Activated CD8-positive, alpha-beta memory T cell treated with anti-CD3 and anti-CD28 coated beads, Interleukin-2, amount 10 ng/mL, durations not matched to agents 7 days and 5 days (primary cell): ENCODE data around the gene TMEM150B. TPM values are rescaled to one million over a fixed set of nuclear protein-coding genes. Genes with fewer than 3 reads are reported as not detected.
A peak's percentile ranks its signal among the peaks of the same experiment; 100 is the strongest.

ENCODE experiments used
- ATAC-seq: fragments of 150-1000 bp; cut with Tn5 transposase; one replicate; pipeline ENCODE4 v1.10.0; 2021; ENCODE audit warnings: moderate library complexity
- CTCF ChIA-PET: fragments of 350-600 bp; sonication (Branson Sonifier 250); formaldehyde crosslinking; loops from one replicate; lab custom pipeline; 2021; ENCODE audit warnings: antibody characterized with exemption; lab: Charles Lee
- DNase-seq: peaks from one replicate; pipeline ENCODE4 v3.0.0-alpha.2; 2020
- H3K27ac Mint-ChIP-seq: one replicate; pipeline ENCODE4 v1.8.0; 2021; ENCODE audit warnings: mild to moderate bottlenecking, mixed read lengths
- H3K27me3 Mint-ChIP-seq: one replicate; pipeline ENCODE4 v1.8.0; 2021; ENCODE audit warnings: mixed read lengths
- H3K36me3 Mint-ChIP-seq: one replicate; pipeline ENCODE4 v1.8.0; 2021; ENCODE audit warnings: mild to moderate bottlenecking, mixed read lengths
- H3K4me1 Mint-ChIP-seq: one replicate; pipeline ENCODE4 v1.8.0; 2021; ENCODE audit warnings: mixed read lengths
- H3K4me3 Mint-ChIP-seq: one replicate; pipeline ENCODE4 v1.8.0; 2021; ENCODE audit warnings: mild to moderate bottlenecking, moderate library complexity, mixed read lengths
- H3K9me3 Mint-ChIP-seq: one replicate; pipeline ENCODE4 v1.8.0; 2022; ENCODE audit warnings: low read depth, mixed read lengths
- total RNA-seq, 2 experiments: library from RNA; stranded (reverse); gene quantifications; one replicate each; pipeline ENCODE4 v1.2.3, GENCODE V29; 2021

TMEM150B gene
- total RNA-seq, 2 experiments from 2014 or later: 1.2 to 2.4 TPM

DNA sequence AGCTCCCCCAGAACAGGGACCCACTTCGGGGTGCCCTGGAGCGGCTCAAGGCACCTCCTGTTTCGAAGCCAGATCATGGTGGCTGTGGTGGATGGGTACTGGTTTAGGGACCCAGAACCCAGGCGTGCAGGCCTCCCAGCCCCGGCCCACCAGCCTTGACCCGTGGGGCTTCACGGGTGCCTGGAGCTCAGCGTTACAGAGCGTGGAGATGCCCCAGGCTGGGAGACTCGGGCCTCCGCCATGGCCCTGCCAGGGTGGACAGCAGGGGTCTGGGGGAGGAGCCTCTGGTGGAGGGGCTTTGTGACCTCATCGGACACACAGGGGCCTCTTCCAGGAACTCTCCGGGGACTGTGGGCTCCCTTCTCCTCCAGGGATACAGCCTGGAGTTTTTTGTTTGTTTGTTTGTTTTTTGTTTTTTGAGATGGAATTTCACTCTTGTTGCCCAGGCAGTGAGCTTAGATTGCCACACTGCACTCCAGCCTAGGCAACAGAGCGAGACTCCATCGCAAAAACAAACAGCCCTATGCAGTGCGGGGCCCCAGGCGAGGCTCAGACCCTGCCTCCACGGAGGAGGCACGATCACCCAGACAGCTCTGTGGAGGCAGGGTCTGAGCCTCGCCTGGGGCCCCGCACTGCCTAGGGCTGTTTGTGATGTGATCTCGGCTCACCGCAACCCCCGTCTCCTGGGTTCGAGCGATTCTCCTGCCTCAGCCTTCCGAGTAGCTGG, 38.0 kb upstream of the TMEM150B start, which contains the start of gene GARIN5B:
GARIN5B (minus strand) TSS at position 271 of the 727 bp plus-strand sequence; CDS start at position 77, 194 bp downstream.
- no peak for DNase-seq
- no peaks in the 10 kb centered on the region for H3K36me3 Mint-ChIP-seq
- no peak within 1 kb of the TSS for H3K27ac Mint-ChIP-seq
- H3K4me3 Mint-ChIP-seq: no peak within 1 kb of the TSS
- peaks cover 9% of the 10 kb centered on the region for H3K27me3 Mint-ChIP-seq
- no peaks in the 10 kb centered on the region for H3K9me3 Mint-ChIP-seq
- H3K4me1 Mint-ChIP-seq: no peaks in the 10 kb centered on the region
- CTCF ChIA-PET: interaction anchor here (0.6 to 1.4 kb wide), 3 partner anchors 14 to 62 kb away, joined by 3 to 4 read pairs (median 3); no protein-coding TSS in a partner anchor
- ATAC-seq: no peak

DNA sequence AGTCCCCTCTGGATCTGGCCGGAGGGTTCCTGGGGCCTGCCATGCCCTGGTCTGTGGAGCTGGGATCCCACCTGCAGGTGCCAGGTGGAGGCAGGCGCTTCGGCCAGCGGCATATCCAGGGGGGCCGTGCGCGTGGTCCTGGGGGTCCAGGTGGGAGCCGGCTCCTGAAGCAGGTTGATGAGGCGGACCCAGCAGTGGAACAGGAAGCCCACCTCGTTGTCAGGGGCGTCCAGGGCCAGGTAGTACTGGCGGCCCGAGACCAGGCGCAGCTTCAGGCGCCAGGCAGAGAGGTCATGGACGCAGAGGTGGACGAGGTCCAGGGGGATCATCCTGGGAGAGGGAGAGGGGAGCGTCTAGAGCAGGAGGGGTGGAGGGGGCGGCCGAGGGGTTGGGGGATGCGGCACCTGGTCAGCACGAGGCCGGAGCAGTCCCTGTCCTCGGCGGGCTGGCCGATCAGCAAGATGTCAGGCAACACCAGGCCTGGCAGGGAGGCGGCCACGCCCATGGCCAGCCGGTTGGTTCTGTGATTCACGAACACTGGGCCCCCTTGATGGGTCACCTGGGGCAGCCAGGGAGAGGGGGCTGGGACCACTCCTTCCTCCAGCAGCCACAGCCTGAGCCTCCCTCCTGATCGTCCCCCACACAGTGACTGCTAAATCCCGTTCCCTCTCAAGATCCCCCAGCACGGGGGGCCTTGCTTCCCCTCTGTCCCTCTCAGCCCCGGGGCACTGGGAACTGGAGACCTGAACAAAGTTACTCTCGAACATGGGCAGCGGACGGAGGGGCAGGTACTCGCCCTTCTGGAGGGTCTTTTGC, 37.2 kb upstream of the TMEM150B start:
- no peaks in the 10 kb centered on the region for H3K9me3 Mint-ChIP-seq
- ATAC-seq (no peak), DNase-seq (no peak)
- no peak overlapping the region for H3K4me3 Mint-ChIP-seq
- CTCF ChIA-PET: interaction anchor here (0.6 to 1.4 kb wide), 3 partner anchors 13 to 61 kb away, joined by 3 to 4 read pairs (median 3); no protein-coding TSS in a partner anchor
- no peak overlapping the region for H3K27ac Mint-ChIP-seq
- no peaks in the 10 kb centered on the region for H3K36me3 Mint-ChIP-seq
- H3K4me1 Mint-ChIP-seq: no peaks in the 10 kb centered on the region
- H3K27me3 Mint-ChIP-seq: peaks cover 5% of the 10 kb centered on the region

DNA sequence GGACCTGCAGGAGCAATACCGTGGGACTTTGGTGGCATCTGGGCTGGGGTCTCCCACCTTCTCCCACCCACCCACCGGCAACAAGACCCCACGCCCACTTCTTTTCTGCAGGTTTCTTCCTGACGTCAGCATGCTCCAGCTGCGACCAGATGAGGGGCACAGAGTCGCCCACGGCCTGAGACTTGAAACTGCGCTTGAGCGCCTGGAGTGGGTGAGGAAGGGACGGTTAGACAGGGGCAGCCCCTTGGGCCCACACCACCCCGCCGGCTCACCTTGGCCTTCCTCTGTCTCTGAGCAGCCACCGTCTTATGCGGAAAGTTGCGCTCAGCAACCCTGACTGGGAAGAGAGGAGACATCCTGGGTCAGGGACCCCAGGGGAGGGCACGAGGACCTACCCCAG, 35.8 kb upstream of the TMEM150B start:
- no peaks in the 10 kb centered on the region for H3K36me3 Mint-ChIP-seq
- H3K4me1 Mint-ChIP-seq: no peaks in the 10 kb centered on the region
- peaks cover 16% of the 10 kb centered on the region for H3K27me3 Mint-ChIP-seq
- H3K9me3 Mint-ChIP-seq: no peaks in the 10 kb centered on the region
- DNase-seq (no peak), ATAC-seq (no peak)
- no peak overlapping the region for H3K27ac Mint-ChIP-seq
- CTCF ChIA-PET: no interaction called here
- no peak overlapping the region for H3K4me3 Mint-ChIP-seq

DNA sequence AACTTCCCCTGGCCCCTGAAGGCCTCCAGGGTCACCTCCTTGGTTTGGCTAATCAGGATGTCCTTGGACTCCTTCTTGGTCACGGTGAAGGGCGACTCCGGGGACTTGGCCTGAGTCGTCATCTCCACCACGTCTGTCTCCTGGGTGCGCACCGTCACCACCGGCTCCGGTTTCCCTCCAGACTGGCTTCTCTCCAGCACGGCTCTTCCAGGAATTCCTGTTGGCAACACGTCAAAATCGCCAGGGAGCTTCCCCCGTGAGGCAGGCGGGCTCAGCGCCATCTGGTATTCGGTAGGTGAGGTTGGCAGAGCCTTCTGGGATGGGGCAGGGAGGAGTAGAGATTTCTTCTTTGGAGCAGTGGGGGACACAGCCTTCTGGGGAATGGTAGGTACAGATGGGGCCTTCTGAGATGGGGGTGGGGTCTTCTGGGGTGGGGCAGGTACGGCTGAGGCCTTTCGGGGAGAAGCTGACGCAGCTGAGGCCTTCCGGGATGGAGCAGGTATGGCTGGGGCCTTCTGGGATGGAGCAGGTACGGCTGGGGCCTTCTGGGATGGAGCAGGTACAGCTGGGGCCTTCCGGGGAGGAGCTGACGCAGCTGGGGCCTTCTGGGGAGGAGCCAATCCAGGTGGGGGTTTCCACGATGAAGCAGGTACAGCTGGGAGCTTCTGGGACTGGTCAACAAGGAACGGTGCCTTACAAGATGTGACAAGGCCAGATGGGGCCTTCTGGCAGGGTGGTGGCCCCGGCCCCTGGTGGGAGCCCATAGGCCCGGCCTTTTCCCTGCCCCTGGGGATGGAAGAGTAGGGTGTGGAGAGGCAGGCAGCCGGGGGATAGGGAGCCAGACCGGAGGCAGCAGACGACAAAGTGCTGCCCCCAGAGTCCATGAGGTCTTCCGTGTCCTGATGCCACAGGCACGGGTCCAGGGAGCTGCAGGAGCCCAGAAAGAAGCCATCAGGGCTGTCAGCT, 34.1 kb upstream of the TMEM150B start:
- H3K4me3 Mint-ChIP-seq: no peak overlapping the region
- no peak for ATAC-seq
- peaks cover 25% of the 10 kb centered on the region for H3K27me3 Mint-ChIP-seq
- CTCF ChIA-PET: interaction anchor here (1.3 kb wide), 1 partner anchor 58 kb away, joined by 3 read pairs; no protein-coding TSS in a partner anchor
- H3K36me3 Mint-ChIP-seq: no peaks in the 10 kb centered on the region
- no peaks in the 10 kb centered on the region for H3K9me3 Mint-ChIP-seq
- no peak for DNase-seq
- no peak overlapping the region for H3K27ac Mint-ChIP-seq
- peaks cover under 1% of the 10 kb centered on the region for H3K4me1 Mint-ChIP-seq

DNA sequence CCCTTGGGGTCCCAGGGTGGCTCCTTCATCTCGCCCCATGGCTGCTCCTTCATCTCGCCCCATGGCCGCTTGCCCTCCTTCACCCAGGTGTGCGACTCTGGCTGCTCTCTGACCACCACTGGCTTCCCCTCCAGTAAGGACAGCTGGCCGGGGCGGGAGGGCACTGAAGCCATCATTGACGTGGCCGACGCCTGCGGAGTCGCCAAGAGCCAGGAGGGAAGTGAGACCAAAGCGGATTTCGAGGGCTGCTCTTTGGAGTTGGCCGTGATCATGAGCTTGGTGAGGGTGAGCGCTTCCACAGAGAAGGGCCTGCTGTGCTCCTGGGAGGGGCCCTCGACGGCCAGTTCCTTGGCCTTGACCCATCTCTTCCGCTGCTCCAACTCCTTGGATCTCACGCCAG, 33.4 kb upstream of the TMEM150B start:
- DNase-seq: no peak
- Mint-ChIP-seq H3K27me3 (peaks cover 29% of the 10 kb centered on the region), H3K4me3 (no peak overlapping the region), H3K36me3 (no peaks in the 10 kb centered on the region), H3K27ac (no peak overlapping the region), H3K9me3 (no peaks in the 10 kb centered on the region), H3K4me1 (peaks cover 4% of the 10 kb centered on the region)
- CTCF ChIA-PET: interaction anchor here (1.3 kb wide), 1 partner anchor 57 kb away, joined by 3 read pairs; no protein-coding TSS in a partner anchor
- no peak for ATAC-seq

DNA sequence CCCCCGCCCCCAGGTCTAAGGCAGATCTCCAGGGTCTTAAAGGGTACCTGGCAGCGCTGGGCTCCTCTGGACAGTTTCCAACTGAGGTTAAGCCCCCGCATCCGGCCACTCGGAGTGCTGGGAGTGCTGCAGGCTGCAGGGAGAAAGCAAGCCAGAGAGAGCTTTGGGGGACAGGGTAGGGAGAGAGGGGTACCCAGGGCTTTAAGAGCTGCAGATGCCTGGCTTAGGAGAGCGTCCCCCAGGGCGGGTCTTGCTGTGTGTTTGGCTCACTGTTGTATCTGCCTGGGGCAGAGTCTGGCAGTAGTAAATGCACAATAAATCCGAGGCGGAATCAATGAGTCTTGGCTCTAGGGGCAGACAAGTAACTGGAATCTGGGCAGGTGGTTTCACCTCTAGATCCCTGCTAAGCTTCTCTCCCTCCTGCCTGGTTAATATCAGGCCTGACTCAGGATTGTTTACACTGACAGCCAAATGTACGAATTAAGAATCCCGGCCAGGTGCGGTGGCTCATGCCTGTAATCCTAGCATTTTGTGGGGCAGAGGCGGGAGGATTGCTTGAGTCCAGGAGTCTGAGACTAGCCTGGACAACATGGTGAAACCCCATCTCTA, 30.2 kb upstream of the TMEM150B start:
- Mint-ChIP-seq H3K4me3 (no peak overlapping the region), H3K27ac (no peak overlapping the region), H3K27me3 (peaks cover 54% of the 10 kb centered on the region), H3K9me3 (no peaks in the 10 kb centered on the region), H3K4me1 (peaks cover 31% of the 10 kb centered on the region), H3K36me3 (no peaks in the 10 kb centered on the region)
- CTCF ChIA-PET: interaction anchor here (1.0 to 1.9 kb wide), 3 partner anchors 14 to 28 kb away, joined by 3 to 4 read pairs (median 3); partner anchors contain the start of genes KMT5C and TMEM238
- ATAC-seq (no peak), DNase-seq (no peak)

DNA sequence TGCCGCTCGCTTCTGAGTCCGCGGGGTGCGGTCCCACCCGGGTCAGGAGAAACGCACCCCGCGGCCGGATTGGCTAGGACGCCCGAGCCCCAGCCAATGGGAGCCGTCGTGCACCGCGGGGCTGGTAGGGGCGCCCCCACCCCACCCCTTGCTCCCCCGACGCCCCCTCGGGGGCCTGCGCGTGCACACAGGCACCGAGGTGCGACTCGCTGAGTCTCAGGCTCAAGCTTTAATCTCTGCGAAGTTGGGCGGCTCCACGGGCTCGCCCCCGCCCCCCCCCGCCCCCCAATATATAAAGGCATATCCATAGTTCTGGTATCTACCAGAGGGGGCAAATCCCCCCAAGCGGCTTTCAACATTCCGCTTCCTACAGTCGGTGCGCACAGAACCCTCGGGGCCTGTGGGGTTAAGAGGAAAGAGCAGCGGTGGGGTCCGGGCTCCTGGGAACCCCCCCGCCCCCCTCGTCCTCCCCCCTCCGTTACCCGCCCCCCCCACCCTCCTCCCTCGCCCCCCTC, 29.6 kb upstream of the TMEM150B start, which contains the start of gene COX6B2:
COX6B2 (minus strand) TSS at position 22 of the 515 bp plus-strand sequence. CDS start 198 bp downstream, outside the sequence.
- Mint-ChIP-seq H3K27me3 (peaks cover 54% of the 10 kb centered on the region), H3K9me3 (no peaks in the 10 kb centered on the region), H3K27ac (peak within 1 kb of the TSS; percentile 21), H3K4me1 (peaks cover 31% of the 10 kb centered on the region), H3K4me3 (peak within 1 kb of the TSS; percentile 60), H3K36me3 (no peaks in the 10 kb centered on the region)
- CTCF ChIA-PET: interaction anchor here (1.2 to 1.9 kb wide), 2 partner anchors 15 to 29 kb away, joined by 3 to 4 read pairs; partner anchors contain the start of genes KMT5C and TMEM238
- no peak for ATAC-seq
- DNase-seq: no peak

DNA sequence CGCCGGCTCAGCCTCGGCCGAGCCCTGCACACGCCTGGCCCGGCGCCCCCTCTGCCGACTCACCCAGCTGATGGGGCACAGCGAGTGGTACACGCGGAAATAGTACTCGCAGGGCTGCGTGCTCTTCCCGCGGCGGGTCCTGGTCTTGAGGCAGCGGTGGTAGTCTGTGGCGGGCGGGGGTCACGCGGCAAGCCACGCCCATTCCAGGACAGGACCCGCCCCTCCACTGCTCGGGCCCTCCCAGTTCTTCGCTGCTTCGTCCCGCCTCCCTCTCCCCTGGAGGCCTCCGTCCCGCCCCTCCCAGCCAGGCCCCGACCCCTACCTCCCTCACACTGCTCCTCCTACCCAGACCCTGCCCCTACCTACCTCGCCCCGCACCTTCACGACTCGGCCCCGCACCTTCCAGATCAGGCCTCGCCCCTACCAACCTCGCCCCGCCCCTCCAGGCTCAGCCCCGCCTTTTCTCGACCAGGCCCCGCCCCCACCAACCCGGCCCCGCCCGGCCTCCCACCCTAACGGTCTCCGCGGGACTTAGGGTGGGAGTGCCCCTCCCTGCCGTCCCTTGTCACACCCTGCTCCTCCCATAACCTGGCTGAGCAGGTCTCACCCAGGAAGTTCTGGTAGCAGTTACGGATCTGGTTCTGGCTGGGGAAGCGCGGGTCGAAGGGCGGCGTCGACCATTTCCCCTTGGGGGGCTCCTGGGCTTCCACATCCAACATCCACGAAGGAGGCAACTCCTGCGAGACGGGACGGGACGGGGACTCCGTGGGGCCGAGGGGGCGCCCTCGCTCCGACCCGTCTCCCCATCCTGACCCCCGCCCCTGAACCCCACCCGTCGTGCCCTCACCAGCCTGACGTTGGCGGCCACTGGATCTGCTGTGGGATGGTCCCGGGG, 28.9 kb upstream of the TMEM150B start:
- CTCF ChIA-PET: interaction anchor here (1.9 kb wide), 1 partner anchor 29 kb away, joined by 4 read pairs; the partner anchor contains the start of gene TMEM238
- Mint-ChIP-seq H3K27ac (peak overlapping the region; percentile 21), H3K27me3 (peaks cover 54% of the 10 kb centered on the region)

DNA sequence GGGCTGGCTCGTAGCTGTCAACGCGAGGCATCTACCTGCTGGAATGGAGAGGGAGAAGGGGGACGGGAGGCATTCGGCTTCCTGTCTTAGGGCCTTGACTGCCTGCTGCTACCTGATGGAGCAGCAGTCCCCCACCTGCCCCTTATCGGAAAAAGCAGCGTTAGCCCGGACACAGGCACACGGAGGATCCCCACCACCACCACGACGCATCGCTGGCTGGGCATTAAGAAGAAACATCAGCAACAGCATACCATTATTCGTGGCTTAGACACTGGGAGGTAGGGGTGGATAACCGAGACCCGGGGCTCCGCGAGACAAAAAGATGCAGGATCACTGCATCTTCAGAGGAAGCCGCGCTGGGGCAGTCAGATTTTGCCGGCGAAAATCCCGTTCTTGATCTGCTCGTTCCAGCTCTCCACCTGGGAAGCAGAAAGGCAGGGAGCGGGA, 28.2 kb upstream of the TMEM150B start:
- CTCF ChIA-PET: interaction anchor here (1.7 kb wide), 1 partner anchor 51 kb away, joined by 3 read pairs; no protein-coding TSS in a partner anchor
- DNase-seq: no peak
- no peaks in the 10 kb centered on the region for H3K9me3 Mint-ChIP-seq
- H3K27me3 Mint-ChIP-seq: peaks cover 54% of the 10 kb centered on the region
- no peak overlapping the region for H3K27ac Mint-ChIP-seq
- H3K36me3 Mint-ChIP-seq: no peaks in the 10 kb centered on the region
- ATAC-seq: no peak
- peaks cover 31% of the 10 kb centered on the region for H3K4me1 Mint-ChIP-seq
- H3K4me3 Mint-ChIP-seq: peak overlapping the region; percentile 60

More for the DNA sequence above, 28.9 kb upstream of the TMEM150B start:
- Mint-ChIP-seq H3K4me1 (peaks cover 31% of the 10 kb centered on the region), H3K4me3 (peak overlapping the region; percentile 60), H3K9me3 (no peaks in the 10 kb centered on the region), H3K36me3 (no peaks in the 10 kb centered on the region)
- peak; percentile 74 for DNase-seq
- ATAC-seq: peak; percentile 86

DNA sequence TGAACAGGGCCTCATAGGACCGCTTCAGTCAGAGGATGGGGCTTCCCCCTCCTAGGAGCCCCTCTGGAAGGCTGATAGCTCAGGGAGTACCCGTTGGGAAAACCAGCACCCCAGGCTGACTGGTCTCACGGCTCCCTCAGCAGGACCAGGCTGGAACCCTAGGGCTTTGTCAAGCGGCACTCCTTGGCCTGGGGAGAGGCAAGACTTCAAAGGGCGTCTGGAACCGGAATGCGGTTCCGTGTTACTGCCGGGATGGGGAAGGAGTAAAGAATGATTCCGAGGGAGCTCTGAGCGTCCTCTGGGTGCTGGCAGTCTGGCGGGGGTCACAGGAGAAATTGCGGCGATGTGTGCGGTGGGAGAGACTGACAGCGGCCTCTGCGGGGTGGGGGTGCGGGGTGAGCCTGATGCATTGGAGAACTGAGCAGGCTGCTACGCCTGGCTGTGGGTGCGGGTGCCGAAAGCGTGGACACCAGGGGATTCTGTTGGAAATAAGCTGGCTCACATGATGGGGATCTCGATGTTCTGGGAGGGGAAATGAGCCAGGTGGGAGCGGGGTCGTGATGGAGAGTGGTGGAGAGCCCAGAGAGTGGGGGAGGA, 27.5 kb upstream of the TMEM150B start:
- Mint-ChIP-seq H3K9me3 (no peaks in the 10 kb centered on the region), H3K27ac (no peak overlapping the region), H3K4me1 (peaks cover 31% of the 10 kb centered on the region), H3K4me3 (peak overlapping the region; percentile 10), H3K36me3 (no peaks in the 10 kb centered on the region), H3K27me3 (peaks cover 54% of the 10 kb centered on the region)
- no peak for ATAC-seq
- DNase-seq: no peak
- CTCF ChIA-PET: interaction anchor here (0.8 to 1.7 kb wide), 4 partner anchors 12 to 211 kb away, joined by 3 to 5 read pairs (median 3); partner anchors contain the start of gene KMT5C
